ENCODE data around the gene TEX2.

DNA sequence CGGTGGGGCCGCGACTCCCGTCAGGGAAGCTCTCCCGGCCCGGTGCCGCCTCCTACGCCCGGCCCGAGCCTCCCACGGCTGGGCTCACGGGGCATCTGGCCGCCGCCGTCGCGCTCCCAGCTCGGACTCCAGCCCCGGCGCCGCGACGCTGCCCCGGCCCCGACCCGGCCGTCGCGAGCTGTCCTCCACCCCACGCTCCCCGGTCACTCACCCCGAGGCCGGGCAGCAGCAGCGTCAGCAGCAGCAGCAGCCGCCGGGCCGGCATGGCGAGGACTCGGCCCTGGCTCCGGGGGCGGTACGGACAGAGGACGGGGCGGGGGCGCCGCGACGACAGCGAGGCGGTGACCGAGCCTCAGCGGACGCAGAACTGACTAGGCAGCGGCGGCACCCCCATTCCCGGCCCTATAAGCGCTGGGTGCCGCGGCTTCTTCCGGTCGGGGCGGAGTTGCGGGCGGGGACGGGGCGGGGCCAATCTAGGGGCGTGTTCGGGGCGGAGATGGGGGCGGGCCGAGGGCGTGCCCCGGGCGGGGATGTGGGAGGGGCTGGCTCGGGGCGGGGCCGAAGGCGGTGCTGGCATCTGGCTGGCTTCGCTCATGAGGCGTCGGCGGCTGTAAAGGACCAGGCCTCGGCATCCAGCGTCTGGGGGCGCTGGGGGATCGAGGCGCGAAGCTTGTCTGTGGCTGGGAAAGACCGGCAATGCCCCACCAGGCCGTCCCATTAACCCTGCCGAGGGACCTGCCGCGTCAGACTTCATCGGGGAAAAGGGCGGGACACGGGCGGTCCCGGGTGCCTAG, 133.1 kb downstream of the TEX2 start, which contains the start of gene ERN1:
- TF ChIP-seq CTCF (conservative IDR thresholded peaks at IDR 0.05 in 1 of 2, IDR thresholded peaks at IDR 0.05 in 1 of 2; ENCODE audit: extremely low read depth in 1 of 2, insufficient read depth in 1 of 2, low read depth in 1 of 2, low read length in 2 of 2) (no peak), EZH2 (IDR thresholded peaks at IDR 0.05; ENCODE audit: borderline replicate concordance, low read length) (no peak)

All from mammary epithelial cell (primary cell).